Measurements from ENCODE around the gene RUNX3.

The RUNX3 gene

GRCh38 chr1:24946861-24947658, 17.0 kb upstream of the RUNX3 start:
- DNase-seq, result no peak

- DNase-seq, result no peak
Measured at GRCh38 chr1:24945354-24946326, 15.6 kb upstream of the RUNX3 start.

GRCh38 chr1:24944318-24944717, 14.2 kb upstream of the RUNX3 start:
- no peak for DNase-seq

GRCh38 chr1:24942789-24943188, 12.7 kb upstream of the RUNX3 start:
- no peak for DNase-seq

GRCh38 chr1:24941564-24941963, 11.5 kb upstream of the RUNX3 start:
- DNase-seq, result no peak

GRCh38 chr1:24940231-24940630, 10.2 kb upstream of the RUNX3 start:
- DNase-seq, result no peak

- DNase-seq, result no peak
Measured at GRCh38 chr1:24939675-24940193, 9.7 kb upstream of the RUNX3 start.

GRCh38 chr1:24939040-24939674, 9.1 kb upstream of the RUNX3 start:
- DNase-seq, result no peak

- no peak for DNase-seq
Measured at GRCh38 chr1:24938276-24938675, 8.2 kb upstream of the RUNX3 start.

GRCh38 chr1:24936684-24937083, 6.6 kb upstream of the RUNX3 start:
- DNase-seq, result no peak

- DNase-seq, result no peak
Measured at GRCh38 chr1:24935615-24936484, 5.8 kb upstream of the RUNX3 start.

- no peak for DNase-seq
Measured at GRCh38 chr1:24935196-24935526, 5.1 kb upstream of the RUNX3 start.

GRCh38 chr1:24934310-24935195, 4.5 kb upstream of the RUNX3 start:
- DNase-seq, result no peak

- DNase-seq, result no peak
Measured at GRCh38 chr1:24933468-24933867, 3.4 kb upstream of the RUNX3 start.

- DNase-seq, result no peak
Measured at GRCh38 chr1:24932725-24933294, 2.7 kb upstream of the RUNX3 start.

GRCh38 chr1:24932284-24932683, 2.2 kb upstream of the RUNX3 start:
- DNase-seq, result no peak

GRCh38 chr1:24931468-24932231, 1.6 kb upstream of the RUNX3 start:
- no peak for DNase-seq

GRCh38 chr1:24931146-24931467, 1.0 kb upstream of the RUNX3 start:
- DNase-seq, result no peak

GRCh38 chr1:24929398-24930259, 447 bp downstream of the RUNX3 start:
- no peak for DNase-seq
